Gastrocnemius medialis (tissue), 4 donors: ENCODE results near the gene SH3GL1. TPM values are rescaled to one million over a fixed set of nuclear protein-coding genes. Genes with fewer than 3 reads are reported as not detected.

Experiments
- ATAC-seq, 2 donors: fragments of 150-250 bp; one replicate each; pipeline ENCODE4 v1.9.1; 2016
- DNase-seq, 2 donors: peaks; one replicate each; pipeline ENCODE4 v3.0.0-alpha.2; 2019
- H3K27ac ChIP-seq, 4 donors: fragments of 200-600 bp; sonication (generic); 1 replicate in 1 of 4; 2 replicates in 3 of 4; pipeline ENCODE4 v1.5.1; 2016 to 2018; ENCODE audit warnings: mild to moderate bottlenecking in 2 of 4, moderate library complexity in 1 of 4
- H3K27me3 ChIP-seq, 3 donors: fragments of 200-600 bp; sonication (generic) in 2 of 3; 1 replicate in 1 of 3; 2 replicates in 2 of 3; pipeline versions ENCODE4 v1.5.1 to v1.6.0; 2016 to 2019; ENCODE audit warnings: mild to moderate bottlenecking in 1 of 3, moderate library complexity in 1 of 3
- H3K36me3 ChIP-seq, 2 donors: fragments of 200-600 bp; sonication (generic) in 1 of 2; one replicate each; pipeline ENCODE4 v1.5.1; 2017 to 2018
- H3K4me1 ChIP-seq, 2 donors: fragments of 200-600 bp; sonication (generic) in 1 of 2; one replicate each; pipeline ENCODE4 v1.5.1; 2016 to 2017; ENCODE audit warnings: mild to moderate bottlenecking in 2 of 2
- H3K4me3 ChIP-seq, 4 donors: fragments of 200-600 bp; sonication (generic) in 3 of 4; 1 replicate in 1 of 4; 2 replicates in 3 of 4; pipeline ENCODE4 v1.5.1; 2016 to 2019; ENCODE audit warnings: mild to moderate bottlenecking in 2 of 4
- H3K9me3 ChIP-seq, 3 donors: fragments of 200-600 bp; sonication (generic) in 2 of 3; 1 replicate in 1 of 3; 2 replicates in 2 of 3; pipeline ENCODE4 v1.5.1; 2016 to 2019
- CTCF ChIP-seq, 5 experiments: fragments of 450-650 bp in 3 of 5; fragments of 200-600 bp in 2 of 5; sonication (generic) in 2 of 5; IDR thresholded peaks in 4 of 5; conservative IDR thresholded peaks in 1 of 5; 1 replicate in 4 of 5; 2 replicates in 1 of 5; pipeline ENCODE4 v1.5.1; 2016 to 2019; ENCODE audit warnings: antibody characterized with exemption in 5 of 5, mild to moderate bottlenecking in 3 of 5, moderate library complexity in 3 of 5
- POLR2A ChIP-seq, 2 donors: fragments of 450-650 bp; IDR thresholded peaks; one replicate each; pipeline ENCODE4 v1.6.1; 2017; ENCODE audit warnings: antibody characterized with exemption in 2 of 2, mild to moderate bottlenecking in 2 of 2, moderate library complexity in 2 of 2
- in situ Hi-C, 4 donors: fragments of 200-750 bp; cut with MboI; loops; one replicate each; pipeline versions ENCODE4 v1.15.0 to v1.8.0; 2017; ENCODE audit warnings: low sequenced_read_pairs in 4 of 4
- intact Hi-C: fragments of 100-400 bp; cut with DNase I; formaldehyde crosslinking; loops from one replicate; pipeline ENCODE4 v1.15.1; 2023; ENCODE audit warnings: low total_unique reads
- total RNA-seq, 4 donors: library from RNA; depleted of rRNA; stranded (reverse); fragments of >200 nt; gene quantifications; one replicate each; pipeline versions ENCODE4 v1.1.0 to v1.2.3, GENCODE V29; 2016

The SH3GL1 gene
- total RNA-seq, 4 donors from 2014 or later: 11.6 to 19.4 (median 15.8) TPM

GRCh38 chr19:4391306-4391693 lies 9.0 kb downstream of the SH3GL1 start:
- ATAC-seq (peak in 1 of 2 donors; percentile 12), DNase-seq (no peak)
- TF ChIP-seq CTCF (IDR thresholded peaks at IDR 0.05 in 4 of 5, conservative IDR thresholded peaks at IDR 0.05 in 1 of 5): no peak
- no peak for TF ChIP-seq POLR2A (IDR thresholded peaks at IDR 0.05)
- Histone ChIP-seq H3K36me3 (peaks cover 0 to 7% of the 10 kb centered on the region in 2 donors), H3K27me3 (no peaks in the 10 kb centered on the region), H3K27ac (peak overlapping the region; percentile 83 to 90 (median 86)), H3K4me3 (no peak overlapping the region), H3K9me3 (no peaks in the 10 kb centered on the region), H3K4me1 (peaks cover 56 to 73% of the 10 kb centered on the region in 2 donors)
- in situ Hi-C loops (no loop called here), intact Hi-C loops (loop anchor here (2.0 kb wide), 1 partner anchor 16 kb away; no protein-coding TSS in a partner anchor)

- peak overlapping the region; percentile 83 to 90 (median 86) for H3K27ac ChIP-seq
- no peaks in the 10 kb centered on the region for H3K27me3 ChIP-seq
- in situ Hi-C loops (no loop called here), intact Hi-C loops (loop anchor here (2.0 kb wide), 1 partner anchor 16 kb away; no protein-coding TSS in a partner anchor)
- no peaks in the 10 kb centered on the region for H3K9me3 ChIP-seq
- DNase-seq (no peak), ATAC-seq (no peak)
- H3K36me3 ChIP-seq: peaks cover 0 to 7% of the 10 kb centered on the region in 2 donors
- no peak for TF ChIP-seq POLR2A (IDR thresholded peaks at IDR 0.05)
- TF ChIP-seq CTCF (IDR thresholded peaks at IDR 0.05 in 4 of 5, conservative IDR thresholded peaks at IDR 0.05 in 1 of 5): no peak
- peaks cover 56 to 73% of the 10 kb centered on the region in 2 donors for H3K4me1 ChIP-seq
- peak overlapping the region in 2 of 4 donors; percentile 13 to 18 for H3K4me3 ChIP-seq
Observed at GRCh38 chr19:4390567-4391305, 9.6 kb downstream of the SH3GL1 start.

GRCh38 chr19:4390017-4390566 lies 10.3 kb downstream of the SH3GL1 start:
- H3K4me1 ChIP-seq: peaks cover 56 to 73% of the 10 kb centered on the region in 2 donors
- H3K27ac ChIP-seq: peak overlapping the region; percentile 83 to 90 (median 86)
- H3K27me3 ChIP-seq: no peaks in the 10 kb centered on the region
- no peaks in the 10 kb centered on the region for H3K9me3 ChIP-seq
- in situ Hi-C loops: no loop called here
- intact Hi-C loops: loop anchor here (2.0 kb wide), 1 partner anchor 15 kb away; no protein-coding TSS in a partner anchor
- H3K36me3 ChIP-seq: peaks cover 0 to 3% of the 10 kb centered on the region in 2 donors
- H3K4me3 ChIP-seq: no peak overlapping the region
- peak in 1 of 2 donors; percentile 47 for DNase-seq
- TF ChIP-seq CTCF (IDR thresholded peaks at IDR 0.05 in 4 of 5, conservative IDR thresholded peaks at IDR 0.05 in 1 of 5) (no peak), POLR2A (IDR thresholded peaks at IDR 0.05) (no peak)
- no peak for ATAC-seq

- H3K4me1 ChIP-seq: peaks cover 56 to 73% of the 10 kb centered on the region in 2 donors
- DNase-seq: peak in 1 of 2 donors; percentile 48
- H3K27me3 ChIP-seq: no peaks in the 10 kb centered on the region
- H3K4me3 ChIP-seq: no peak overlapping the region
- ATAC-seq: peak in 1 of 2 donors; percentile 21
- peak overlapping the region; percentile 83 to 90 (median 86) for H3K27ac ChIP-seq
- no peaks in the 10 kb centered on the region for H3K36me3 ChIP-seq
- intact Hi-C loops: loop anchor here (2.0 kb wide), 1 partner anchor 15 kb away; no protein-coding TSS in a partner anchor
- in situ Hi-C loops: no loop called here
- H3K9me3 ChIP-seq: no peaks in the 10 kb centered on the region
- TF ChIP-seq POLR2A (IDR thresholded peaks at IDR 0.05) (no peak), CTCF (IDR thresholded peaks at IDR 0.05 in 4 of 5, conservative IDR thresholded peaks at IDR 0.05 in 1 of 5) (no peak)
Observed at GRCh38 chr19:4389511-4390016, 10.8 kb downstream of the SH3GL1 start.
